Lower leg skin (tissue), 4 donors: ENCODE measurements around the gene FAM228B. TPM values are rescaled to one million over a fixed set of nuclear protein-coding genes. Genes with fewer than 3 reads are reported as not detected.

Source experiments
- DNase-seq, 2 donors: peaks; one replicate each; pipeline ENCODE4 v3.0.0-alpha.2; 2019; ENCODE audit warnings: low spot score in 2 of 2
- H3K4me3 ChIP-seq: fragments of 200-600 bp; sonication (generic); 2 replicates; pipeline ENCODE4 v1.5.1; 2017; ENCODE audit warnings: mild to moderate bottlenecking, low read depth; ENCODE audit not compliant: poor library complexity, severe bottlenecking
- CTCF ChIP-seq, 3 donors: fragments of 450-650 bp; IDR thresholded peaks; one replicate each; pipeline ENCODE4 v1.5.1; 2016; ENCODE audit warnings: antibody characterized with exemption in 3 of 3, mild to moderate bottlenecking in 3 of 3, moderate library complexity in 2 of 3
- POLR2A ChIP-seq, 2 donors: fragments of 450-650 bp; IDR thresholded peaks; one replicate each; pipeline ENCODE4 v1.6.1; 2016 to 2017; ENCODE audit warnings: antibody characterized with exemption in 2 of 2, mild to moderate bottlenecking in 1 of 2, moderate library complexity in 1 of 2
- WGBS, 2 donors: methylation state at CpG; one replicate each; pipeline ENCODE4 v1.1.5; 2018; 5-methylcytosine and 5-hydroxymethylcytosine counted together
- intact Hi-C: fragments of 100-400 bp; cut with DNase I; formaldehyde crosslinking; loops from one replicate; pipeline ENCODE4 v1.15.0; 2023; ENCODE audit warnings: low total_unique reads
- total RNA-seq, 4 donors: library from RNA; depleted of rRNA; stranded (reverse); fragments of >200 nt; gene quantifications; one replicate each; pipeline ENCODE4 v1.1.0, GENCODE V29; 2016

The FAM228B gene
- total RNA-seq, 4 donors from 2014 or later = 2.8 to 15.1 (median 4.6) TPM

DNA sequence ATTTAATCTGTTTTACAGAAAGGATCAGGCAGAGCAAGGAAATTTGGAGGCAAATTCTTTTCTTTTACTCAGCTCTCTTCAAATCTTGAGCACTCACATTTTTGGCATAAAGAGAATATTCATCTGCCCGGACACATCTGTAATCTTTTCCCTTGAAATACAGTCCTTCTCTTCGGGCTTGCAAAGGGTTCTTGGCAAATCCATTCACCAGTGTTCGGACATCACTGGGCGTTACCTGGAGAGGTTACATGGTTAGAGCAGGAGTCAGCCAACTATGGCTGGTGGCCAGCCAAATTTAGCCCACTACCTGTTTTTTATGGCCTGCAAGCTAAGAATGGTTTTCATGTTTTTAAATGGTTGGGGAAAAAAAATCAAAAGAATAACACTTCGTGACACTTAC is 2.2 kb upstream of the FAM228B start:
- no peak for DNase-seq
- WGBS, 2 donors = 61 to 63% methylated on average over 5 of the region's 5 CpGs
- no peak overlapping the region for H3K4me3 ChIP-seq
- intact Hi-C loops = no loop called here
- TF ChIP-seq POLR2A (IDR thresholded peaks at IDR 0.05) (no peak), CTCF (IDR thresholded peaks at IDR 0.05) (no peak)

DNA sequence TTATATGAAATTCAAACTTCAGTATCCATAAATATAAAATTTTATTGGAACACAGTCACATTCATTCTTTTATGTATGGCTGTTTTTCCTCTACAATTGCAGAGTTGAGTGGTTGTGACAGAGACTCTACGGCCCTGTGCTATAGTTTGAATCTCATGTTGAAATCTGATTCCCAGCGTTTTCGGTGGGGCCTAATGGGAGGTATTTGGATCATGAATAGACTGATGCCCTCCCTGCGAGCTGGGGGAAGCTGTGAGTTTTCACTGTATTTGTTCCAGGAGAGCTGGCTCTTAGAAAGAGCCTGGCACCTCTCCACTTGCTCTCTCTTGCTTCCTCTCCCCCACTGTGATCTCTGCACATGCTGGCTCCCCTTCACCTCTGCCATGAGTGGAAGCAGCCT is 1.8 kb upstream of the FAM228B start:
- no peak overlapping the region for H3K4me3 ChIP-seq
- intact Hi-C loops = no loop called here
- TF ChIP-seq POLR2A (IDR thresholded peaks at IDR 0.05) (no peak), CTCF (IDR thresholded peaks at IDR 0.05) (no peak)
- no peak for DNase-seq
- WGBS, 2 donors = 51 to 57% methylated on average over 4 of the region's 4 CpGs

GRCh38 chr2:24122366-24123194 is 689 bp upstream of the FAM228B start:
- 8 to 9% methylated on average over 15 of the region's 15 CpGs for WGBS, 2 donors
- H3K4me3 ChIP-seq = peak overlapping the region; percentile 63
- intact Hi-C loops = no loop called here
- DNase-seq = no peak
- TF ChIP-seq POLR2A (IDR thresholded peaks at IDR 0.05) = no peak
- no peak for TF ChIP-seq CTCF (IDR thresholded peaks at IDR 0.05)

- 11 to 13% methylated on average over 8 of the region's 9 CpGs for WGBS, 2 donors
- TF ChIP-seq POLR2A (IDR thresholded peaks at IDR 0.05) (no peak), CTCF (IDR thresholded peaks at IDR 0.05) (no peak)
- no peak for DNase-seq
- H3K4me3 ChIP-seq = peak overlapping the region; percentile 63
- intact Hi-C loops = no loop called here
Measured at GRCh38 chr2:24123922-24124580, 782 bp downstream of the FAM228B start.

DNA sequence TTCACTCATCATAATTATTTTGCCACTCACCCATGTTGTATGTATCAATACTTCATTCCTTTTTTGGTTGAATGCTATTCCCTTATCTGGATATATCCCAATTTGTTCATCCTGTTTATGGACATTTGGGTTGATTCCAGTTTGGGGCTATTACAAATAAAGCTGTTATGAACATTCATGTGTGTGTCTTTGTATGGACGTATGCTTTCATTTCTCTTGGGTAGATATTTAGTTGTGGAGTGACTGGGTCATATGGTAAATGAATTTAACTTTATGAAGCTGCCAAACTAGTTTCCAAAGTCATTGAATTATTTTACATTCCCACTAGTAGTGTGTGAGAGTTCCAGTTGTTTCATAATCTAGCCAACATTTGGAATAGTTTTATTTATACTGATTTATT is 2.7 kb downstream of the FAM228B start:
- TF ChIP-seq CTCF (IDR thresholded peaks at IDR 0.05) (no peak), POLR2A (IDR thresholded peaks at IDR 0.05) (no peak)
- intact Hi-C loops = no loop called here
- H3K4me3 ChIP-seq = no peak overlapping the region
- 35 to 38% methylated on average over 1 of the region's 1 CpG for WGBS, 2 donors
- DNase-seq = no peak
